PC-3 (cell line): Measurements from ENCODE around the gene NACC2. TPM values are rescaled to one million over a fixed set of nuclear protein-coding genes. Genes with fewer than 3 reads are reported as not detected.
A peak's percentile ranks its signal among the peaks of the same experiment; 100 is the strongest.

Experiments
- ATAC-seq: fragments of 200-7000 bp; cut with Tn5 transposase; 2 replicates; pipeline ENCODE4 v1.9.1; 2020; ENCODE audit warnings: mild to moderate bottlenecking, moderate library complexity
- BruUV-seq: library from RNA; stranded (reverse); fragments of 400-500 nt; replicated peaks from 2 replicates; lab custom pipeline; 2021; lab: Mats Ljungman, UMichigan
- CTCF ChIA-PET: fragments of 300-600 bp; sonication (Branson Sonifier 250); formaldehyde crosslinking; loops from one replicate; lab custom pipeline; 2022; ENCODE audit warnings: antibody characterized with exemption; lab: Charles Lee
- POLR2A ChIA-PET: fragments of 300-600 bp; sonication (Branson Sonifier 250); formaldehyde crosslinking; loops from one replicate; lab custom pipeline; 2022; ENCODE audit warnings: antibody characterized with exemption; ENCODE audit not compliant: unreplicated experiment; lab: Charles Lee
- DNase-seq: peaks from one replicate; pipeline ENCODE4 v3.0.0-alpha.2; 2015
- H2AFZ ChIP-seq: fragments of 300-600 bp; sonication (generic); 2 replicates; pipeline ENCODE4 v1.6.0; 2016; ENCODE audit warnings: antibody characterized with exemption, low read length
- H3F3A ChIP-seq: fragments of 300-600 bp; sonication (generic); one replicate; pipeline ENCODE4 v1.6.0; 2017; ENCODE audit warnings: antibody characterized with exemption, low read length, control low read depth, mild to moderate bottlenecking; ENCODE audit not compliant: unreplicated experiment
- H3K27ac ChIP-seq: fragments of 300-600 bp; sonication (generic); 2 replicates; pipeline ENCODE4 v1.5.1; 2016; ENCODE audit warnings: mild to moderate bottlenecking, low read length
- H3K27me3 ChIP-seq: fragments of 300-600 bp; sonication (generic); 2 replicates; pipeline ENCODE4 v1.6.1; 2016; ENCODE audit warnings: low read length, mixed read lengths
- H3K36me3 ChIP-seq: fragments of 300-600 bp; sonication (generic); 2 replicates; pipeline ENCODE4 v1.6.1; 2016; ENCODE audit warnings: low read depth, mixed run types, low read length, mixed read lengths
- H3K4me1 ChIP-seq: fragments of 300-600 bp; sonication (generic); 2 replicates; pipeline ENCODE4 v1.5.1; 2016; ENCODE audit warnings: low read length; ENCODE audit not compliant: insufficient read depth
- H3K4me2 ChIP-seq: fragments of 300-600 bp; sonication (generic); 2 replicates; pipeline ENCODE4 v1.6.0; 2016; ENCODE audit warnings: low read length
- H3K4me3 ChIP-seq: fragments of 300-600 bp; sonication (generic); 2 replicates; pipeline ENCODE4 v1.5.1; 2016; ENCODE audit warnings: mild to moderate bottlenecking, low read length, mixed read lengths
- H3K79me2 ChIP-seq: fragments of 300-600 bp; sonication (generic); 2 replicates; pipeline ENCODE4 v1.6.1; 2017; ENCODE audit warnings: low read length, mixed read lengths
- H3K9ac ChIP-seq: fragments of 300-600 bp; sonication (generic); 2 replicates; pipeline ENCODE4 v1.6.0; 2016; ENCODE audit warnings: mild to moderate bottlenecking, low read length
- H3K9me2 ChIP-seq: fragments of 300-600 bp; sonication (generic); replicated peaks from 2 replicates; pipeline ENCODE4 v1.6.1; 2016; ENCODE audit warnings: mixed run types, low read length, mixed read lengths
- H3K9me3 ChIP-seq: fragments of 300-600 bp; sonication (generic); 2 replicates; pipeline ENCODE4 v1.6.1; 2016; ENCODE audit warnings: low read length, mixed read lengths
- H4K20me1 ChIP-seq: fragments of 300-600 bp; sonication (generic); 2 replicates; pipeline ENCODE4 v1.6.1; 2016; ENCODE audit warnings: low read length, mixed read lengths
- CTCF ChIP-seq: fragments of 300-600 bp; sonication (generic); conservative IDR thresholded peaks from 2 replicates; pipeline ENCODE4 v1.5.1; 2017; ENCODE audit warnings: antibody characterized with exemption, low read depth, mild to moderate bottlenecking, low read length
- EZH2 ChIP-seq: fragments of 300-600 bp; sonication (generic); IDR thresholded peaks from one replicate; pipeline ENCODE4 v1.6.1; 2017; ENCODE audit warnings: antibody characterized with exemption, mild to moderate bottlenecking, low read length; ENCODE audit not compliant: unreplicated experiment
- EZH2phosphoT487 ChIP-seq: fragments of 300-600 bp; sonication (generic); IDR thresholded peaks from 2 replicates; pipeline ENCODE4 v1.6.1; 2018; ENCODE audit warnings: mild to moderate bottlenecking, antibody characterized with exemption, low read length, borderline replicate concordance
- intact Hi-C: fragments of 100-400 bp; cut with micrococcal nuclease; formaldehyde crosslinking; loops from 2 replicates; pipeline ENCODE4 v1.9.0; 2023
- total RNA-seq: library from RNA; depleted of rRNA; stranded (reverse); fragments of >200 nt; gene quantifications from 2 replicates; pipeline ENCODE4 v1.2.3, GENCODE V29; 2014

The NACC2 gene
- total RNA-seq, 1 experiment from 2014 or later = 12.3 TPM

- Histone ChIP-seq H3K79me2 (peaks cover 21% of the 10 kb centered on the region), H3K36me3 (no peaks in the 10 kb centered on the region), H3K4me1 (peaks cover 7% of the 10 kb centered on the region; the same call in 1 of the 2 replicates), H2AFZ (no peak overlapping the region), H3K27ac (no peak overlapping the region), H3F3A (no peaks in the 10 kb centered on the region), H3K4me2 (no peak overlapping the region), H3K9me3 (no peaks in the 10 kb centered on the region), H3K27me3 (no peaks in the 10 kb centered on the region), H4K20me1 (no peaks in the 10 kb centered on the region), H3K4me3 (no peak overlapping the region), H3K9me2 (no peaks in the 10 kb centered on the region), H3K9ac (no peak overlapping the region)
- BruUV-seq = no TSS peak
- no peak for TF ChIP-seq EZH2phosphoT487
- no peak for TF ChIP-seq EZH2
- no peak for TF ChIP-seq CTCF
- intact Hi-C loops = no loop called here
- POLR2A ChIA-PET = no interaction called here
- DNase-seq = no peak
- ATAC-seq = no peak
- CTCF ChIA-PET = no interaction called here
Measured at GRCh38 chr9:136120438-136120844, 25.4 kb upstream of the NACC2 start.

- no TSS peak for BruUV-seq
- Histone ChIP-seq H2AFZ (no peak overlapping the region), H3K27ac (no peak overlapping the region), H3F3A (no peaks in the 10 kb centered on the region), H3K4me3 (peak overlapping the region; percentile 81), H4K20me1 (no peaks in the 10 kb centered on the region), H3K4me1 (peaks cover 7% of the 10 kb centered on the region; the same call in 1 of the 2 replicates), H3K79me2 (peaks cover 21% of the 10 kb centered on the region), H3K9ac (peak overlapping the region; percentile 98), H3K9me3 (no peaks in the 10 kb centered on the region), H3K4me2 (peak overlapping the region; percentile 87), H3K27me3 (no peaks in the 10 kb centered on the region), H3K9me2 (no peaks in the 10 kb centered on the region), H3K36me3 (no peaks in the 10 kb centered on the region)
- intact Hi-C loops = no loop called here
- ATAC-seq (no peak), DNase-seq (no peak)
- TF ChIP-seq EZH2phosphoT487 (no peak), EZH2 (no peak), CTCF (no peak)
- POLR2A ChIA-PET = no interaction called here
- CTCF ChIA-PET = no interaction called here
Measured at GRCh38 chr9:136119883-136120393, 24.8 kb upstream of the NACC2 start.

- Histone ChIP-seq H3K27ac (peak overlapping the region; percentile 40; the same call in 1 of the 2 replicates), H3K4me1 (peaks cover 7% of the 10 kb centered on the region; the same call in 1 of the 2 replicates), H3K9ac (peak overlapping the region; percentile 98), H4K20me1 (no peaks in the 10 kb centered on the region), H3K9me2 (no peaks in the 10 kb centered on the region), H3K27me3 (no peaks in the 10 kb centered on the region), H3K4me3 (peak overlapping the region; percentile 81), H3K4me2 (peak overlapping the region; percentile 87), H3K9me3 (no peaks in the 10 kb centered on the region), H3K79me2 (peaks cover 21% of the 10 kb centered on the region), H3F3A (no peaks in the 10 kb centered on the region), H2AFZ (peak overlapping the region; percentile 34; the same call in 1 of the 2 replicates), H3K36me3 (no peaks in the 10 kb centered on the region)
- CTCF ChIA-PET = no interaction called here
- TSS peak; percentile 64 for BruUV-seq
- no peak for TF ChIP-seq CTCF
- TF ChIP-seq EZH2 = no peak
- no peak for TF ChIP-seq EZH2phosphoT487
- POLR2A ChIA-PET = no interaction called here
- ATAC-seq (peak; percentile 10), DNase-seq (peak; percentile 13)
- intact Hi-C loops = no loop called here
Measured at GRCh38 chr9:136119061-136119882, 24.2 kb upstream of the NACC2 start.
